ENCODE data around the gene CFAP300.
A peak's percentile ranks its signal among the peaks of the same experiment; 100 is the strongest.

The CFAP300 gene

GRCh38 chr11:102047305-102047924 is at the start of gene CFAP300:
TSS of gene CFAP300 (plus strand) at chr11:102047437. CDS start at chr11:102047471, 34 bp downstream.
- no peak for TF ChIP-seq CTCF (IDR thresholded peaks at IDR 0.05)
- Histone ChIP-seq H3K36me3 (ENCODE audit: control insufficient read depth, insufficient read depth, low read length) (no peaks in the 10 kb centered on the region), H3K27me3 (ENCODE audit: control insufficient read depth, insufficient read depth, low read length) (no peaks in the 10 kb centered on the region), H3K4me2 (ENCODE audit: low read length) (peak within 1 kb of the TSS; percentile 71), H3K79me2 (no peaks in the 10 kb centered on the region), H2AFZ (peak within 1 kb of the TSS; percentile 86), H3K4me1 (no peaks in the 10 kb centered on the region), H3K27ac (peak within 1 kb of the TSS; percentile 19), H3K9ac (no peak within 1 kb of the TSS), H3K4me3 (ENCODE audit: low read depth, low read length) (peak within 1 kb of the TSS; percentile 40), H3K9me3 (ENCODE audit: control insufficient read depth, low read length) (no peaks in the 10 kb centered on the region)

- Histone ChIP-seq H3K4me3 (ENCODE audit: low read depth, low read length) (no peak overlapping the region), H3K4me1 (no peaks in the 10 kb centered on the region), H3K27me3 (ENCODE audit: control insufficient read depth, insufficient read depth, low read length) (no peaks in the 10 kb centered on the region), H2AFZ (no peak overlapping the region), H3K36me3 (ENCODE audit: control insufficient read depth, insufficient read depth, low read length) (no peaks in the 10 kb centered on the region), H3K27ac (no peak overlapping the region), H3K79me2 (no peaks in the 10 kb centered on the region), H3K9ac (no peak overlapping the region), H3K9me3 (ENCODE audit: control insufficient read depth, low read length) (no peaks in the 10 kb centered on the region), H3K4me2 (ENCODE audit: low read length) (no peak overlapping the region)
- TF ChIP-seq CTCF (IDR thresholded peaks at IDR 0.05) = no peak
Observed at GRCh38 chr11:102001657-102002338, 45.4 kb upstream of the CFAP300 start.

DNA sequence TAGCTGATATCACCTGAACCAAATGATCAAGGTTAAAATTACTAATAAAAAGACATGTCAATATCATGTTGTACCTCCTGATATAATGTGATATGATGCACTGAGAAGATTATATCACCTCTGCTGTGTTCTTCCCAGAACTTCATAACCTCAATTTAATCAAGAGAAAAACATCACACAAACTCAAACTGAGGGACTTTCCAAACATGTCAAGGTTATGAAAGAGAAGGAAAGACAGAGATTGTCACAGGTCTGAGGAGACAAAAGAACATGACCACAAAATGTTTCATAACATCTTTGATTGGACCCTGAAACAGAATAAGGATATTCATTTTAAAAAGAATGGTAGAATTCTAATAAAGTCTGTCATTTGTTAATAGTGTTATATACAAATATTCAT is 43.0 kb upstream of the CFAP300 start:
- no peaks in the 10 kb centered on the region for H3K79me2 ChIP-seq

GRCh38 chr11:102005306-102005705 is 41.9 kb upstream of the CFAP300 start:
- H3K4me2 ChIP-seq (ENCODE audit: low read length) = no peak overlapping the region
- no peaks in the 10 kb centered on the region for H3K27me3 ChIP-seq (ENCODE audit: control insufficient read depth, insufficient read depth, low read length)
- no peak overlapping the region for H3K9ac ChIP-seq
- H3K27ac ChIP-seq = no peak overlapping the region
- H3K36me3 ChIP-seq (ENCODE audit: control insufficient read depth, insufficient read depth, low read length) = no peaks in the 10 kb centered on the region
- H3K9me3 ChIP-seq (ENCODE audit: control insufficient read depth, low read length) = no peaks in the 10 kb centered on the region
- no peaks in the 10 kb centered on the region for H3K4me1 ChIP-seq
- H2AFZ ChIP-seq = no peak overlapping the region
- TF ChIP-seq CTCF (IDR thresholded peaks at IDR 0.05) = no peak
- no peak overlapping the region for H3K4me3 ChIP-seq (ENCODE audit: low read depth, low read length)
- no peaks in the 10 kb centered on the region for H3K79me2 ChIP-seq

More for the DNA sequence above, 43.0 kb upstream of the CFAP300 start:
- Histone ChIP-seq H3K4me1 (no peaks in the 10 kb centered on the region), H3K9me3 (ENCODE audit: control insufficient read depth, low read length) (no peaks in the 10 kb centered on the region), H3K9ac (no peak overlapping the region), H3K4me2 (ENCODE audit: low read length) (no peak overlapping the region), H3K27ac (no peak overlapping the region), H3K27me3 (ENCODE audit: control insufficient read depth, insufficient read depth, low read length) (no peaks in the 10 kb centered on the region), H3K36me3 (ENCODE audit: control insufficient read depth, insufficient read depth, low read length) (no peaks in the 10 kb centered on the region), H2AFZ (no peak overlapping the region), H3K4me3 (ENCODE audit: low read depth, low read length) (no peak overlapping the region)
- TF ChIP-seq CTCF (IDR thresholded peaks at IDR 0.05) = no peak

Data from parathyroid adenoma (tissue), 2 donors.